ENCODE results near the gene EFNB2.

The EFNB2 gene

DNA sequence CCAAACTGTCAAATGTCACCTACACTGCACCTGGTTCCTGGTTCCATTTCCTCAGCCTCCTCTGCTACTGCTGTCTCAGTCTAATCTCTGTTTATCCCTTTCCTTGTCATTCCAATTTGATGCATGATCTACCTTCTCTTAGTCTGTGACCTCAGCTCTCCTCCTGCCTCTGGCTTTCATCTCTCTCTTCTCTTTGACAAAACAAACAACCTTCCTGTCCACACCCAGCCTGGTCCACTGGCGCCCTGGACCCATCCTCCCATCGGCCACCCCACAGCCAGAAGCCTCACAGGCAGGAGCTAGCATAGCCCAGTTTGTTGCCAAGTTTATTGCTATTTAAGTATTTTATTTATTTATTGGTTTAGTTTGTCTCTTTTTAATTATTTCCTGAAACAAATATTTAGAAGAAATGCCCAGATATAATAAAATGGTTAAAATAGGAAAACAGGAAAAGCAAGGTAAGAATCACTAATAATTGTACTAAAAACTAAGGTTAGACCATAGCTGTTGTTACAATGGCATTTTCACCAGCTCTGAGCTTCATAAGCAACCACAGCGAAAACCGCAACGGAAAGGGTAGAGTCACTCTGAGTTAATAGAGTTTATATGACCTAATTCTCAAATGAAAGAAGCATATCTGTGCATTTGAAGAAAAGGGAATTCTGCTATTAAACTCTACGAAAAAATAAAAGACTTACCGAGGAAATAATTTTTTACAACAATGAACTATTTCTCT lies 68.6 kb downstream of the EFNB2 start:
- Histone ChIP-seq H3K79me2 (ENCODE audit: control insufficient read depth, low read length) (no peaks in the 10 kb centered on the region), H3K27ac (ENCODE audit: low read depth, low read length) (no peak overlapping the region), H3K4me2 (ENCODE audit: low read length) (no peak overlapping the region), H3F3A (ENCODE audit: control insufficient read depth, insufficient read depth) (0 out of 2 replicates have a peak, but pooled peaks cover 2% of the 10 kb centered on the region), H3K27me3 (ENCODE audit: control insufficient read depth, low read length) (peaks cover 5% of the 10 kb centered on the region; the same call in 1 of the 2 replicates), H4K20me1 (ENCODE audit: control insufficient read depth, insufficient read depth, low read depth, low read length) (no peaks in the 10 kb centered on the region), H3K9me2 (replicated peaks; ENCODE audit: control insufficient read depth, low read length) (no peaks in the 10 kb centered on the region), H3K4me1 (ENCODE audit: control insufficient read depth, low read length) (peaks cover 8% of the 10 kb centered on the region), H3K9me3 (ENCODE audit: control insufficient read depth, insufficient read depth, low read length) (no peaks in the 10 kb centered on the region), H3K36me3 (ENCODE audit: control insufficient read depth, low read length) (no peaks in the 10 kb centered on the region), H3K4me3 (ENCODE audit: low read length) (no peak overlapping the region)
- TF ChIP-seq EZH2phosphoT487 (IDR thresholded peaks at IDR 0.05; ENCODE audit: borderline replicate concordance, low read length) (no peak), CTCF (IDR thresholded peaks at IDR 0.05; ENCODE audit: low read depth, low read length, poor library complexity, severe bottlenecking) (no peak)

DNA sequence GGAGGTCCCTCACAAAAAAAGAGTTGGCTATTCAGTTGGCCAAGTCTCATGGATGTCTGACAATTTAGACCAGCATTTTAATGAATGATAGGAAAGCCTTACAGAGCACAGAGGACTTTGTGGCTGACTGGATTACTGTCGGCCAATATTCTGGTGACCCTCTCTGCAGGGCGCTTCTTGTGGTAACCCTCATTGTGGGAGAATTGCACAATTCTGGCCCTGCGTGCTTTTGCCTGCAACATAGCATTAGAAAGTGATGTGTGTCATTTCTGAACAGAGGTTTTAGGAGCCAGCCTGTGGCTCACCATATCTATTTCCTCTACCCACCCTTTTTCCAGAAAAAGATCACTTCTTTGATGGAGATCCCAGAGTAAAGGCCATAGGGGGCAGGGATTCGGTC lies 71.4 kb downstream of the EFNB2 start:
- H3K4me3 ChIP-seq (ENCODE audit: low read length), result no peak overlapping the region
- no peaks in the 10 kb centered on the region for H3K9me2 ChIP-seq (replicated peaks; ENCODE audit: control insufficient read depth, low read length)
- H3K4me2 ChIP-seq (ENCODE audit: low read length), result no peak overlapping the region
- H3K79me2 ChIP-seq (ENCODE audit: control insufficient read depth, low read length), result no peaks in the 10 kb centered on the region
- no peak overlapping the region for H3K27ac ChIP-seq (ENCODE audit: low read depth, low read length)
- H3K27me3 ChIP-seq (ENCODE audit: control insufficient read depth, low read length), result no peaks in the 10 kb centered on the region
- TF ChIP-seq EZH2phosphoT487 (IDR thresholded peaks at IDR 0.05; ENCODE audit: borderline replicate concordance, low read length) (no peak), CTCF (IDR thresholded peaks at IDR 0.05; ENCODE audit: low read depth, low read length, poor library complexity, severe bottlenecking) (no peak)
- H4K20me1 ChIP-seq (ENCODE audit: control insufficient read depth, insufficient read depth, low read depth, low read length), result no peaks in the 10 kb centered on the region
- H3F3A ChIP-seq (ENCODE audit: control insufficient read depth, insufficient read depth), result no peaks in the 10 kb centered on the region
- no peaks in the 10 kb centered on the region for H3K9me3 ChIP-seq (ENCODE audit: control insufficient read depth, insufficient read depth, low read length)
- no peaks in the 10 kb centered on the region for H3K36me3 ChIP-seq (ENCODE audit: control insufficient read depth, low read length)
- H3K4me1 ChIP-seq (ENCODE audit: control insufficient read depth, low read length), result no peaks in the 10 kb centered on the region

- no peaks in the 10 kb centered on the region for H3K9me2 ChIP-seq (replicated peaks; ENCODE audit: control insufficient read depth, low read length)
- no peak for TF ChIP-seq EZH2phosphoT487 (IDR thresholded peaks at IDR 0.05; ENCODE audit: borderline replicate concordance, low read length)
- TF ChIP-seq CTCF (IDR thresholded peaks at IDR 0.05; ENCODE audit: low read depth, low read length, poor library complexity, severe bottlenecking), result no peak
- H3K27me3 ChIP-seq (ENCODE audit: control insufficient read depth, low read length), result no peaks in the 10 kb centered on the region
- no peaks in the 10 kb centered on the region for H3F3A ChIP-seq (ENCODE audit: control insufficient read depth, insufficient read depth)
- H4K20me1 ChIP-seq (ENCODE audit: control insufficient read depth, insufficient read depth, low read depth, low read length), result no peaks in the 10 kb centered on the region
- H3K36me3 ChIP-seq (ENCODE audit: control insufficient read depth, low read length), result no peaks in the 10 kb centered on the region
- no peaks in the 10 kb centered on the region for H3K9me3 ChIP-seq (ENCODE audit: control insufficient read depth, insufficient read depth, low read length)
- no peaks in the 10 kb centered on the region for H3K79me2 ChIP-seq (ENCODE audit: control insufficient read depth, low read length)
- H3K4me3 ChIP-seq (ENCODE audit: low read length), result no peak overlapping the region
- H3K4me1 ChIP-seq (ENCODE audit: control insufficient read depth, low read length), result no peaks in the 10 kb centered on the region
- no peak overlapping the region for H3K4me2 ChIP-seq (ENCODE audit: low read length)
- no peak overlapping the region for H3K27ac ChIP-seq (ENCODE audit: low read depth, low read length)
These were observed 72.8 kb downstream of the EFNB2 start for GRCh38 chr13:106462710-106463109.
